MM.1S (cell line): ENCODE results near the gene ADD1.

ENCODE experiments used
- EZH2 ChIP-seq: fragments of 300-600 bp; sonication (generic); optimal IDR thresholded peaks from 2 replicates; pipeline ENCODE3; 2017; ENCODE audit warnings: low read depth, mild to moderate bottlenecking, antibody characterized with exemption, low read length, mixed read lengths
- EZH2phosphoT487 ChIP-seq: fragments of 300-600 bp; sonication (generic); IDR thresholded peaks from 2 replicates; pipeline ENCODE4 v1.6.1; 2018; ENCODE audit warnings: antibody characterized with exemption, low read length
- TF ChIP-seq, protein P1 (sequence below): fragments of 300-600 bp; sonication (generic); IDR thresholded peaks from 2 replicates; pipeline ENCODE4 v1.5.1; 2016; ENCODE audit warnings: antibody characterized with exemption, low read length, mixed read lengths

DNA sequence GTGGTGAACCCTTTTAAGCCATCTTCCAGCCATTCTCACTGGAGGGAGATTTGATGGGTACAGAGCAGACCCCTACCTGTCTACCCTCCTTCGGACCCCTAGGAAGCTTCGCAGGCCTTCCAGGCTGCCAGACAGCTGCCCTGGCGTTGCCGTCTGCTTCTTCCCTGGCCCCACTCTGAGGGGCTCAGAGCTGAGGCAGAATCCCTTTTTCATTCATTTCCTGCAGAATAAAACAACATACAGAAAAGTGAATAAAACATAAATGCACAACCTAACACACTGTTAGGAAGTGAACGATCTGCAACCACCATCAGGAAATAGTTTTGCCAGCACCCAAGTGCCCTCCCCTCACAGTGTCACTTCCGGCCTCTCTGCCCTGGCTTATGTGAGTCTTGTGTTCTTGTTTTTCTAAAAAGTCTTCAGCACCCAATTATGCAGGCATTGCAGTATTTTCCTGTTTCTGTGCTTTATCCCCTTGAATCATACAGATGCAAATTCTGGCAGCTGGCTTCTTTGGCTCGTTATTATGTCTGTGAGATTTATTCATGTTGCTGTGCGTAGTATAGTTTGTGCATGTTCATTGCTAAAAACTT, 5.6 kb upstream of the ADD1 start:
- TF ChIP-seq EZH2phosphoT487: no peak
- TF ChIP-seq, protein P1, sequence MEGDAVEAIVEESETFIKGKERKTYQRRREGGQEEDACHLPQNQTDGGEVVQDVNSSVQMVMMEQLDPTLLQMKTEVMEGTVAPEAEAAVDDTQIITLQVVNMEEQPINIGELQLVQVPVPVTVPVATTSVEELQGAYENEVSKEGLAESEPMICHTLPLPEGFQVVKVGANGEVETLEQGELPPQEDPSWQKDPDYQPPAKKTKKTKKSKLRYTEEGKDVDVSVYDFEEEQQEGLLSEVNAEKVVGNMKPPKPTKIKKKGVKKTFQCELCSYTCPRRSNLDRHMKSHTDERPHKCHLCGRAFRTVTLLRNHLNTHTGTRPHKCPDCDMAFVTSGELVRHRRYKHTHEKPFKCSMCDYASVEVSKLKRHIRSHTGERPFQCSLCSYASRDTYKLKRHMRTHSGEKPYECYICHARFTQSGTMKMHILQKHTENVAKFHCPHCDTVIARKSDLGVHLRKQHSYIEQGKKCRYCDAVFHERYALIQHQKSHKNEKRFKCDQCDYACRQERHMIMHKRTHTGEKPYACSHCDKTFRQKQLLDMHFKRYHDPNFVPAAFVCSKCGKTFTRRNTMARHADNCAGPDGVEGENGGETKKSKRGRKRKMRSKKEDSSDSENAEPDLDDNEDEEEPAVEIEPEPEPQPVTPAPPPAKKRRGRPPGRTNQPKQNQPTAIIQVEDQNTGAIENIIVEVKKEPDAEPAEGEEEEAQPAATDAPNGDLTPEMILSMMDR: no peak
- no peak for TF ChIP-seq EZH2
